Measurements from ENCODE around the gene NR2F1.
"Not testable (repeated sequence)": the region's sequence is repeated elsewhere in the genome, so short reads cannot be mapped to it uniquely, and the experiment has no call there.

Gene NR2F1

DNA sequence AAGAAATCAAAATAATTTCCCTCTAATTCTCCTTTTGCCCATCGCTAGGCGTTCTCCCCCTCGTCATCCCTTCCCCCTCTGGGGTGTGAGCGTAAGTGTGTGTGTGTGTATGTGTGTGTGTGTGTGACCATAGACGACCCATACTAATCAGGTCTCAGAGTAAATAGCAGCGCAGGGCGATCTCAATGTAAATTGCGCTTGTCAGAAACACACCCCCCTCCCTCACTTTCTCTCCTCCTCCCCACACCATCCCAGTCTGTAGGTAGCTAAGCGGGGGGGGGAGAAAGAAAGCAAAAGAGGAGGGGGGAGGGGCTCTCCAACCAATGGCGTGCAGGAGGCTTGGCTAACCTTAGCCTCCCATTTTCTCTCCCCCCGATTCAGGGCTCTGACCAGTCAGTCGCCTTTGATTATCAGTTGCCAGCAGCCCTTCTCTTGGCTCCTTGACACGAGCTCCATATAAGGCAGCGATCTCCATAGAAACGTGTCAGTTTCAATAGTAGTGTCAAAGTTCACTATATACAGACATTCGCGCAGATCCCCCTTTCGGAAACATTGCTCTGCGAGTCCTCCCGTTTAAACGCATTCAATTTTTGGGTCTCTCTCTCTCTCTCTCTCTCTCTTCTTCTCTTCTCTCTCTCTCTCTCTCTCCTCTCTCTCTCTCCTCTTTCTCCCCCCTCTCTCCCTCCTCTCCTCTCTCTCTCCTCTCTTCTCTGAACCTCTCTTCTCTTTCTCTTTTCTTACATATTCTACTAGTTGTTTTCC lies at the start of gene NR2F1:
NR2F1 (plus strand) TSS at position 546 of the 762 bp plus-strand sequence. CDS start 1,802 bp downstream, outside the sequence.
- DNase-seq (ENCODE audit: low read depth in 2 of 2), result no peak

DNA sequence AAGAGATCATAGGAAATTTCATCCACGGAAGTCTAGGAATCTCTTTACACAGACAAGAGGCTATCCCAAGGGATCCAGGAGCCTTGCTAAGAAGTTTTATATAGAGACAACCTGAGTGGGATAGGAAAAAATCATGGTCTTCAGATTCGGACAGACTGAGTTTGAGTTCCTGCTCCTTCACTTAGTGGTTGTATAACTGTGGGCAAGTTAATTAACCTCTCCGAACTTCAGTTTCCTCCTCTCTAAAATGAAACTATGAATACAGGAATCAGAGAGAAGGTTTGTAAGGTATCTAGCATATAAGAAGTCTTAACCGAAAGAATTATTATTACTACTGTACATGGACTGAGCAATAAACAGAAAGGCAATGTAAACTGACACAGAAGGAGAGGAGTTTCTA lies 37.1 kb upstream of the NR2F1 start:
- DNase-seq (ENCODE audit: low read depth in 2 of 2), result no peak

DNA sequence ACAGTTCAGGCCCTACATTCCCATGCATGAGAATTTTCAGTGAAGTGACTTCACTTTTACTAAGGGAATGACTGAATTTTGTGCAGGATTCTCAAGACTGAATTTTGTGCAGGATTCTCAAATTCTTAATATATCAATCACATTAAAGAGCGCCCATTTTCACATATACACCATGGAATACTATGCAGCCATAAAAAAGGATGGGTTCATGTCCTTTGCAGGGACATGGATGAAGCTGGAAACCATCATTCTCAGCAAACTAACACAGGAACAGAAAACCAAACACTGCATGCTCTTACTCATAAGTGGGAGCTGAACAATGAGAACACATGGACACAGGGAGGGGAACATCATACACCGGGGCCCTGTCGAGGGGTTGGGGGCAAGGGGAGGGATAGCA lies 33.4 kb upstream of the NR2F1 start:
- not testable (repeated sequence) for DNase-seq (ENCODE audit: low read depth in 2 of 2)

DNA sequence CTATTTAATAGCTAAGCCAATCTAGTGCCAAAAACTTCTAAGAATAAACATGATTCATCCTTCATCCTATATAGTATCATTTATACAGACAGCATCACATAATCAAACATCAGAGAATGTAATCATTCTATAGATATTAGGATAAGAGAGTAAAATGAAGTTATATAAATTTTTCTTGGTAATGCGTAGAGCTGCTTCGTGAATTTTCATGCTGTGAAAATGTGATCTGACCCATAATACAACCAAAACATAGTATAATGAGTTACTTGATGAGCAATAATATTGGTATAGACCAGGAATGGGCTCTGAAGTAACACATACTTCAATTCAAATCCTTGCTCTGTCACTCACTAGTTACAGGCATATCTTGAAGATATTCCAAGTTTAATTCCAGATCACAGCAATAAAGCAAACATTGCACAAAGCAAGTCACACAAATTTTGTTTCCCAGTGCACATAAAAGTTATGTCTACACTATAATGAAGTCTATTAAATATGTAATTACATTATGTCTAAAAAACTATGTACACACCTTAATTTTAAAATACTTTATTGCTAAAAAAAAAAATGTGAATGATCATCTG lies 25.9 kb upstream of the NR2F1 start:
- DNase-seq (ENCODE audit: low read depth in 2 of 2), result no peak

DNA sequence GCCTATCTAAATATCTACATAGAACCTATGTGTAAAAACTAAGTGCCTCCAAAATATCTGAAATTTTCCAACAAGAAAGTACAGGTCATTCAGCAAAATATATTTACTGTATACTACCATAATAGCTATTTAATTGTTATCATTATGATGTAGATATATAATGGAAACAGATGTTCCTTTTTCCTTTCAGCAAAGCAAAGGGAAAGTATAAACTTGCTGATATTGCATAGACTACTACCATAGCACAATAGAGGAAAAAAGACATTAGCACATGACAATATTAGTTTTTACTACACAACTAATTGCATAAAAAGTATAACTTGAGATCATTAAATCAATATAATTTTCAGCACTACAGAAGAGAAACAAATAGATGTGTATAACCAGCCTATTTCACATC lies 16.9 kb upstream of the NR2F1 start:
- no peak for DNase-seq (ENCODE audit: low read depth in 2 of 2)

DNA sequence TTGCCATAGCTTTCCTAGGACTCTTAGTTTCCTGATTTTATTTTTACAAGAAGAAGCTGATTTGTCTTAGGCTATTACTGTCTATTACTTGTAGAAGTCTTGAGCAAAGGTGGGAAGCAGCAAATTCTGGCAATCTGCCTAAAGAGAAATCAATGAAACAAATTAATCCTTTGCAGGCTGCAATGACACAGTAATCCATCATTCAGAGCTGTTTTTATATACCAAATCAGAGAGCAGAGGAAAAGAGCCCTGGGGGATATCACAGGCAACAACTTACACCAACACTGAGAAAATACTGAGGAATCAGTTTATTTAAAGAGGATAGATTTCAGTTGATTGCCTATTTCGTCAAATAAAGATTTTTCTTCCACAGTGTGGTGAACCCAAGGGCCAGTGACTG lies 15.6 kb upstream of the NR2F1 start:
- no peak for DNase-seq (ENCODE audit: low read depth in 2 of 2)

DNA sequence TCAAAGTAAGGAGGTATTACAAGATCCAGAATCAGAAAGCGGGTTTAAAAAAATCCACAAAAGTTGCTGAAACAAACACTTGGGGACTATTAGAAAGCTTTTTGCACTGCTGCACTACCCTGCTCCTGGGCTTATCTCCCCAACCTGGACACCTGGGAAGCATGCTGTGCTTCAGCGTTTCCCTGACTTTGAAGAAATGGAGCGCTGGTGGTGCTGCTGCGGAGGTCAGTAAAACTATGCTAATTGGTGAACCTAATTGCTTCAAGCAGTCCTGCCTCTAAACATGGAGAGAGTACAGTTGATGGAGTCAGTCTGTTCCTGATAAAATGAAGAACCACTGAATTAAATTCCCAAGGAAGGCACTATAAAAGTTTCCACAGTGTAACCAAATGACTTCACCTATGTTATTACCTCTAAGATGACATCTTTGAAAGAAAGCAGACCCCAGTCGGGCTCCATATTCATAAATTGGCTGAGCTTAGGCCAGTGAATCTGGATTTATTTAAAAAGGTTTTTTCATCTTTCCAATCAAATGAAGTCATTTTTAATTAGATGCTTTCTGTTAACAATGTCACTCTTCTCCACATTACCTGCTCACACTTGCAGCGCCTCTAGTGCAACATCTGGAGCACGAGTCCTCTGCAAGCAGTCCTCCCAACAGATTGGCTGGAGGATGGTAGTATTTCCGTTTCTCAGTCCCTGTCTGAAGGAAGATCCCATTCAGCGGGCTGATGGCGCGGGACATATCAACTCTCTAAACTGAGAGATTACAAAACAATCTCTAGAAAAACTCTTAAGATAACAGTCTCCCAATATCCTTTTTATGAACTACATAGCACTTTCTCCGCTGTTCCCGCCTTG lies 13.5 kb upstream of the NR2F1 start:
- DNase-seq (ENCODE audit: low read depth in 2 of 2), result no peak

DNA sequence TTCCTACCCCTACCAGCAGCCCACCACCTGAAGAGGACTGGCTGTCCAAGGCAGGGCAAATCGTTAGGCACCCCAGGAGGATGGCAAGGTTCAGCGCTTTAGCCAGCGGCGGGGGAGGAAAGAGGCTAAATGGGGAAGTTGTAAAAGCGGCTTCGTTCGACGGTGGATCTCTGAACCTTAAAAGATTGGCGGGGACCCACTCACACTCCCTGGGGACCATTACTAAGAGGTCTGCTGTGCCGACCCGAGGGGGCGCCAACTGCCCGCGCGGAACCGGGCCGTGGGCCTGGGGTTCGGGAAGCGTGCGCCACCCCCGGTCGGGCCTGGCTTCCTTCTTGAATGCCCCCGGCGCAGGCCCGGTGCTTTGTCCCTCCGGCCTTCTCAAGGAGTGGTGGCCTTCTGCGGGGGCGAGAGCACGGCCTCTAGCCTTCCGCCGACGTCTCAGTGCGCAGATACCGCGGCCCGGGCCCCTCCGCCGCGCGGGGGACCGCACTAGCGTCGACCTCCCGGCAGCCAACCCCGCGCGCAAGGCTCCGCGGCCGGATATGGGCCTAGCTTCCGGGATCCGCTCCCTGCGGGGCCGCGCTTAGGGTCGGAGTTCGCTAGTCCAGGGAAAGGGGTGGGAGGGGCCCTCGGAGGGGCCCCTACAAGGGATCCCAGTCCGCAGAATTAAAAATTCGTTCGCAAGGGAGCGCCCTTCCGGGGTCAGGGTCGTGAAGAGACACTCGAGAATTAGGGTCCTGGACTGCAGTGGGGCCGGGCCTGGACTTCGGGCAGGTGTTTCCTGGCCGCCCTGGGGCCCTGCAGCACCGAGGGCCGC lies 12.5 kb upstream of the NR2F1 start:
- DNase-seq (ENCODE audit: low read depth in 2 of 2), result no peak

DNA sequence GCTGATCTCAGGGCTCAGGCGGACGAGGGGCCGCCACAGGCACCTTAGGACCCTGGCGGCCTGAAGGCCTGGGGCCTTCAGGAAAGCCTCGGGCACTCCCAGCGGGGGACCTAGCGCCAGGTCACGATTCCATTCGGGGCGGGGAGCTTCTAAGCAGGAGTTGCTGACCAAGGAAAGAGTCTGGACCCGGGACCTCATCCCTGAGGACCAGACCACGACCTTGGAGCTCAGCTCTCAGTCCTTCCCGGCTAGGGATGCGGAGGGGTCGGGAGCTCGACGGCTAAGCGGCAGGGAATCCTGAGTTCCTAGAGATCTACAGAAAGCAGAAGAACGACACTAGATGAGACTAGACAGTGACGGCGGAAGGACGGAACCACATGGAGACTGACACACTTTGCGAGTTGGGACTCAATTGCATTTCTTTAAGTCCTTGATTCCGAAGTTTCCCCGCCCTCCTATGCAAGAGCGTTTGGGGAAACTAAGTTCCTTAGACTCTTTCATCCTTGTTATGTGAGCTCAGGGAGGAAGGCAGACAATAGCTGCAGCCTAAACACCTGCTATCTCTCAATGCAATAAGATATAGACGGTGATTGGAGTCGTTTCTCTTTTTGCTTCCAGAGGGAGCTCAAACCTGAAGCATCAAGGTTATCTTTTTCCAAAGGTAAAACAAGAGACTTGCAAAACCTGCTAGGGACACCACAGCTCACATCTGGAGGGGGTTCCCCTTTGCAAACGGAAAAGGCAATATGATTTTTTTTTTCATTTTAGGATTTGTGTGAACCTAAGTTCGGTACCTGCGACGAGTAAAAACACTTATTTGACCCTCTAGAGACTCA lies 11.7 kb upstream of the NR2F1 start:
- DNase-seq (ENCODE audit: low read depth in 2 of 2), result no peak

DNA sequence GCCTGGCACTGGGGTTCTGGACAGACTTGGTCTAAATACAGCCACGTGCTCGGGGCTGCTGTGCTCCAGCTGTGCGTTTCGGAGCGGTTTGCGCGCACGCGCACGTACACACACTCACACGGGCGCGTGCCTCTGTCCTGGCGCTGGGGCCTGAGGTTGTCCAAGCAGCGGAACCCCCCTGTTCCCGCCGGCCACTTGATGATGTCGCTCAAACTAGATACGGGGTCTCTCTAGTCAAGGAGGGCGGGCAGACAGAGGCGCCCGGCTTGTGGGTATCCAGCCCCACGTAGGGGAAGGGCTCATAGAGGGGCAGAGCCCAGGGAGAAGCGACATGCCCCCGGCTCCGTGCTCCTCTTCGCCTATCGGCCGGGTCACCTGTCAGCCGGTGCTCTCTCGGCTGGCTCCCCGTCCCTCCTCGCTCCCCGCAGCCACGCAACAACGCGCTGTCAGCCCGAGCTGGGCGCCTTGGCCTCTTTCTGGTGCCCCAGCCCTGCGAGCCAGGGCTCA lies 10.9 kb upstream of the NR2F1 start:
- DNase-seq (ENCODE audit: low read depth in 2 of 2), result no peak

DNA sequence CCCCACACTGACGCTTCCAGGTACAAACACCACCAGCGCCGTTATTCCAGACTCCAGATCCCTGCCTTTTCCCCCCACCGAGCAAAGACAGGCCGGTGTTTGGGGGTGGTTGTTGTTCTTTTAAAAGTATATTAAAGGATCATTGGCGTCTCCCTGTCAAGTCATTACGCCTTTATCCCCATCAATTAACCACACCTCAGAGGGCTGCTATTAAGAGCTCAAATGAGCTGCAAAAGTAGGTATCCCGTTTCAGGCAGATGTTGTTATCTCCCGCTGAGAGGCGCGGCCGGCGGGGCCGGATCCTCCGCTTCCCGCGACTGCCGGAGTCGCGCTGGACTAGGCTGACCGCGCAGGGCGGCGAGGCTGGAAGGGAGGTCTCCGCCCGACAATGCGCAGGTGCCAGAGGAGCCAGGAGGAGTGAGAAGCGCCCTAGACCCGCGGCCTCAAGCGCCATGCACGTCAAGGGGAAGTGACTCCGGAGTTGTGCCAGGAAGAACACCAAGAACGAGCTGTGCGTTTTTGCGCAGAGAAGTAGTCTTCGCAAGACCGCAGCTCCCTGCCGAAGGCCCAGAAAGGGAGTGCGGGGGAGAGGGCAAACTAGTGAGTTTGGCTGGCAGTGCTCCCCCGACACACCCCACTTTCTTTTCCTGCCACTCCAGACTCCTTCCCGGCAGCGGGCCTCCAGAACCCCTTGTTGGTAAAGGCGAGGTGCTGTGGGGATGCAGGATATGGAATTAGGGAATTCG lies 10.2 kb upstream of the NR2F1 start:
- DNase-seq (ENCODE audit: low read depth in 2 of 2), result no peak

DNA sequence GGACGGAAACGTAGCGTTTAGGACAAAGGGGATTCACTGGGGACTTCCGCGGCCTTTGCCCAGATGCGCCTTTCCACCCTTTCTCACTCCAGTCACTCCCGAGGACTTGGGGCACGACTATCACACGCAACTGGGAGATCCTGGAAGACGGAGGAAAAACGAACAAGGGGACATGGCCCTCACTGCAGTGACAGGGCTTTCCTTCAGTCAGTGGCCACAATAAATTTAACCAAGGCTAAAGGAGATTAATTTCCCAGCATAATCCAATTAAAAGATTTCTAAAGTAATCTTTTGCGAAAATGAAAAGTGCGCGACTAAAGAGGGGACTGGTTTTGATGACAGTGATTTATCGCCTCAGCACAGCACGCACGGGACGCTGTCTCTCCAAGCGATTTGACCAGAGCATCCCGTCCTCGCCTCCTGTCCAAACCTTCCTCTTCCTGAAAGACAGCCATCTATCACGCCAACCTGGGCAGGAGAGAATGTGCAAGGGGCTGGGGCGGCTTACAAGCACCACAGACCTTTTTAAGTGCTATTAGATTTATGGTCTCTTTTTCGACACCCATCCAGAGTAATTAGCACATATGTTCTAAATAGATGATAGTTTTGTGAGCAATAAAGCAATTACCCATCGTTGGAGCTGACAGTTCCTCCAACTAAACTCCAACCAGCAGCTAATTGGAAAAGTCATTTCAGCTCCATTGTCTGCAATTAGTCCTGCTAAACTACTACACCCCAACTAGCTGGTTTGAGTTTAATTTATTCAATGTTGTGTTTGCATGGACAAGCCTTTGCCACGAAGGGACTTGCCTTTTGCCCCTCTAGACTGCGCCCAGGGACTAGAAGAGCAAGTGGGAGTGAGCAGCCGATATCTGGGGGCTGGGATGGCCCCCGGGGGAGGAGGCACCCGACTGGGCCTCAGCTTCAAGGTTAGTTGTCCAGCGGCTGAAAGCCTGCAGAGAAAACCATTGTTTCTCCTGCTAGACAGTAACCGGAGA lies 9.4 kb upstream of the NR2F1 start:
- DNase-seq (ENCODE audit: low read depth in 2 of 2), result no peak

DNA sequence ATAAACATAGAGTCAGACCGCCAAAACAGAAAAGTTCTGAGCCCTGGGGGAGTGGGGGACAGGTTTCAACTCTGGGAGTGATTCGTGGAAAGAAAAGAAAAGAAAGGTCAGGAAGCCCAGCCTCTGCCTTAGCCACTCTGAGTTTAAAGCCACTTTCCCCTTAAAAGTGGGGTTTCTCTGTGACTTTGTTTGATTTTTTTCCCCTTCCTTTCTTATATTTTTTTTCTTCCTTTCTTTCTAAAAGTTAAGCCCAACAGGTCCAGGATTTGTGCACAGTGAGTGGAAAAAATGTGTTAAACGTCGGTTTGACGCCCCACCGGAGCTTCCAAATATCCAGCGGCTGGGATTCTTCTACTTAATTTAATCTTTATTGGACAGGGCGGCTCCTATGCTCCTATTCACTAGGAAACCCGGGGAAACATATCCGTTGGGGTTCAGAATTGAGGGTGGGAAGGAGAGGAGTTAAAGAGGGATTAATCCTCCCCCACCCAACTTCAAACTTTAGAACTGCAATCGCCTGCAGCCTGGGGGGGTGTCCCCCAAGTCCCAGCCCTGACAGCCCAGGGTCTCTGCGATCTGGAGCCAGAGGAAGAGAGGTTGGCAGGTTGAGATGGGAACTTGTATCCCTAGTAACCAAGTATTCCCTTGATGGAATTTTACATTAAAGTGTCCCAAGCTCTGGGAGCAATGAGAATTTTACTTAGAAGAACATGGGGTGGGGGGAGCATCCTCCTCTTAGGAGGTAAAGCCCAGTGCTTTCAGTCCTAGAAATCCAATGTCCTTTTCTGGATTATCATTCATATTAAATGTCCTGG lies 8.3 kb upstream of the NR2F1 start:
- DNase-seq (ENCODE audit: low read depth in 2 of 2), result no peak

DNA sequence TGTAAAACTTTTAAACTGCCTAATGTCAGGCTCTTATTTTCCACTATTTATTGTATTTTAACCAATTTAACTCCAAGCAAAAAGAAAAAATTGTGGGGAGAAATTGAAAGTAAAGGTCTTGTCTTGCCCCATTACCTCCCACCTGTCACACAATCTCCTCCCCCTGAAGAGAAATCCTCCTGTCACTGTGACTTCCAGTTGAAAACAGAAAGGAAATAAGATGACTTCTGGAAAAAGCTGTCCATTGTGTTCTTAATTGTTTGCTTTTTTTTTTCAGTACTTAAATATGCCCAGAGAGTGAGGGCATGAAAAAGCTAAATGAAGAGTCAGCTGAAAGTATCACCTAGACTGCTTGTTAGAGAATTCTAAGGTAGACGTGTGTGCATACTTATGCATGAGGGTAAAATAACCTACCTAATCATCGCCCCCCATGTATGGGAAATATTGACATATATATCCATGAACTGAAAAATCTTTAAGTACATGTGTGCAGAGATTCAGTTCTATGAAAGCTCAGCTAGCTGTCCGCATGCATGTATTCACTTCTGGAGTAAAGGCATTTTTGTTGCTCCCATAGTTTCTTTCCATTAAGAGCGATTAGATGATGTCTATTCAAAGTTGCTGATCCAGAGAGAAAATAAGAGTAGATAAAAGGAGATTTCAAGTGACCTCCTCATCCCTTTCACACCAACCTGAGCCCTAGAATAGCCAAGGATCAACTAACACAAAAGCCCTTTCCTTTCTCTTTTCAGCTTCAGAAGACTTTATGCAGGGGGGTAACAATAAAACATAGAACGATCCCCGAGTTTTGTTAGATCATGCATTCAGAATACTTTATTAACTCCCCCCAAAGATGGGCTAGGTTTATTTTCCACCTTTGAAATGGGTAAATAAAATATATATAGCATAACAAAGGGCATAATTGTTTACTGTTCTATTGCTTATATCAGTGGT lies 7.3 kb upstream of the NR2F1 start:
- no peak for DNase-seq (ENCODE audit: low read depth in 2 of 2)

DNA sequence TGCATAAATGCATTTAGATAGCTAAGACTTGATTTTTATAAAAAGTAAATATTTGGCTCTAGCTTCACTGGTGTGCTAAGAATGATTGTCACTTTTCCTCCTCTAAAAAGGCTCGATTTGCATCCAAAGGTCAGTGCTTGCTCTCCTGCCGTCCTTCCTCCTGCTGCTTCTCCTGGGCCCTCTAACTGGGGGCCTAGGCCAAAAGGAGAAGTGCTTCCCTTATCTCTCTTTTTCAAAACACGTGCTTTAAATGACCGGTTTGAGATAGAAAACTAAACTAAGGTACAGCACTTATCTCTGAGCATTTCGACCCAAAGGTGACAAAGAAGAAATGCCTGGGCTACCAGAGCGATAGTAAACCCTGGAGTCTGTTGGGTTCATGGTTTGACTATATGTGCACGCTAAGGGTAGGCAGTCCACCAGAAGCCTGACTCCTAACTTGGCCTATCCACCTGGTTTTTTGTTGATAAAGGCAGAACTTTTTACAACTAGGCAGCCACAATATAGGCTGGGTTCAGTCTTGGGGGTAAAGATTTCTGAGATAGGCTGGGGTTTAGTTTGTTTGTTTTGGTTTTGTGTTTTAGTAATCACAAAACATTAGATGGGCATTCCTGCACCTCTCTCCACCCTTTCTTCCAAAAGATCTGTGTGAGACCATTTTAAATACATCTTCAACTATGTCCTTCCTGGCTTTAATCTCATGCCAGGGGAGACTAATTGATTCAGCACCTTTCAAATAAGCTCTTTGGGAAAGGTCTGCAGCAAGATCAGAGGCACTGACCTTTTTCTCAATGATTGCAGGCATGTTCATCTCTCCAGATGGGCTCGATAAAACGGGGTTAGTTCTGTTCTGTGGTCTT lies 5.8 kb upstream of the NR2F1 start:
- no peak for DNase-seq (ENCODE audit: low read depth in 2 of 2)
